Stimulated activated CD4-positive, alpha-beta T cell treated with anti-CD3 and anti-CD28 coated beads, Interleukin-2, amount 100 ng/mL, for 24 hours (primary cell): ENCODE results near the gene ZNF502.
"Not testable (repeated sequence)": the region's sequence is repeated elsewhere in the genome, so short reads cannot be mapped to it uniquely, and the experiment has no call there.

Experiments used
- DNase-seq, 2 donors: peaks; one replicate each; pipeline ENCODE4 v3.0.0-alpha.2; 2020

The ZNF502 gene

DNA sequence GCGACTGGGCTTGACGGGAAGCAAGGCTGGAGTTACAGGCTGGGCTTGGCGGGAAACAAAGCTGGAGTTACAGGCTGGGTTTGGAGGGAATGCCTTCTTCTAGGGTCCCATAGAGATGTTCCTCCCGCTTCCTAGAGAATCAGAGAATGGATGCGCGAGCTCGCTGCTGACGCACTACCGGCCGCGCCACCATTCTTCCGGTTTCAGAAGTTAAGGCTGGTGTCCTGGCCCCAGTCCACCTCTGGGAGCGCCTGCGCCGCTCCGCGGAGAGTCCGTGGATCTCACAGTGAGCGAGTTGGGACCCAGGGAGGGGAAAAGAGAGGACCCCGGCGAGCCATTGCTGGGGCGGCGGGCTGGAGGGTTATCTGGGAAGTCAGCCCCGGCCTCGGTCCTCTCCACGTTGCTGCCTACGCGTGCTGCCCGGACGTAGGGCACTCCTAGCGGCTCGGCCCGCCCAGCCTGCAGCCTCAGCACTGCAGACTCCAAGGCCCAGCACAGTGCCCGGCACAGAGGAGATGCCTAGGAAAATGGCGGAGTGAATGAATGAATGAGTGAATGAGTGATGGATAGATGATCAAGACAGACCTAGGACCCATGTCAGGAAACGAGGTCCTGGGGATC is at the start of gene ZNF502:
Gene ZNF502, plus strand, starts transcription at position 206 of the 621 bp plus-strand sequence. CDS start 7,602 bp downstream, outside the sequence.
- DNase-seq, result peak; percentile 54 to 72

DNA sequence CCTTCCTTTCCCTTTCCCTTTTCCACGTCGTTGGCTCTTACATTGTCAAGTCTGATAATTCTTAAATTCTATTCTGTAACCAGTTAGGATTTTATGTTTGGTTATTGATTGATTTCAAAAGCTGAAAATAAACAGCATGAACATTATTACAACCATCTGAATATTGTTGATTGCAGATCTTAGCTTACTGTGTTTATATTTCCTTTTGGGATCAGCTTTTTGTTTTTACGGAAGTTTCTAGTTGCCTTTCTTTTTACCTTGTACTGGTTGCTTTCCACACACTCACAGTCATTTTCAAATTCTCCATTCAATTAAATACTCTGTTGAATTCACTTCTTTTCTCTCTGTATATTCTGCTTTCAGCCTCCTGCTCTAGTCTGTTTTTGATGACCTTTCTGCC is 47.3 kb upstream of the ZNF502 start:
- no peak for DNase-seq

DNA sequence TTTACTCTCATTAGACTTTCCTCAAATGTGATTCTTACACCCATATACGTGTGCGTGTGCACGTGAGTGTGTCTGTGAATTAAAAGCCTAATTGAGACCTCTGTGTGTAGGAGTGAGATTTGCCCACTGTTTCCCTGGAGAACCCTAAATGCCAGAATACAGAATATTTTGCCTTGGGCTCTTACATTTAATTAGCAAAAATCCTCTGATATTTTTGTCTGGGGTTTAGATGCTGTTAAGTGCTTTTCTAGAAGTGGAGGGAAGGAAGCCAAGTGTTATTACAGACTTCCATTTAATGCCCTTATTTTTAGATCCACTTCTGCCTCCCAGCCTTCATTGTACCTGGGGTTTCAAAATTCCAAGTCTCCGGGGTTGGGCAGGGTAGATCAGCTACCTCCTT is 46.1 kb upstream of the ZNF502 start:
- DNase-seq, result no peak

DNA sequence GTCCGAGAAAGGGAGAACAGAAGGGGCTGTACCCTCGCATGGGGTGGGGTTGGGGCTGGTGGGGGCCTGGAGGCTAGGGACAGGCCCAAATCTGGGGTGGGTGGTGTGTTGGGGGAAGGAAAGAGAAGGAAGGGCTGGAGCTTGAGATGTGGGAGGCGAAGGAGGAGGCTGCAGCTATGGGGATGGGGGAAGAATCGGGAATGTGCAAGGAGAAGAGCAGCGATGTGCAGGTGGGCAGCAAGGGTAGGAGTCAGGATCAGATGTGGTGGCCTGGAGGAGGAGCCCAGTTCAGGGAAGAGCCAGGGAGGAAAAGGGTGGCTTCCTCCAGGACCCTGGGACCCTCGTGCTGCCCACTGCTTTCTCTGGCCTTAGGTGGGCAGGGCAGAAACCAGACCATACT is 42.7 kb upstream of the ZNF502 start:
- no peak for DNase-seq

DNA sequence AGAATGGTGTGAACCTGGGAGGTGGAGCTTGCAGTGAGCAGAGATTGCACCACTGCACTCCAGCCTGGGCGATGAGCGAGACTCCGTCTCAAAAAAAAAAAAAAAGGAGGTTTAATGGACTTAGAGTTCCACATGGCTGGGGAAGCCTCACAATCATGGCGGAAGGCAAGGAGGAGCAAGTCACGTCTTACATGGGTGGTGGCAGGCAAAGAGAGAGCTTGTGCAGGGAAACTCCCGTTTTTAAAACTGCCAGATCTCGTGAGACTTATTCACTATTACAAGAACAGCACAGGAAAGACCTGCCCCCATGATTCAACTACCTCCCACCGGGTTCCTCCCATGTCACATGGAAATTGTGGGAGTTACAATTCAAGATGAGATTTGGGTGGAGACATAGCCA is 39.0 kb upstream of the ZNF502 start:
- DNase-seq, result not testable (repeated sequence)

DNA sequence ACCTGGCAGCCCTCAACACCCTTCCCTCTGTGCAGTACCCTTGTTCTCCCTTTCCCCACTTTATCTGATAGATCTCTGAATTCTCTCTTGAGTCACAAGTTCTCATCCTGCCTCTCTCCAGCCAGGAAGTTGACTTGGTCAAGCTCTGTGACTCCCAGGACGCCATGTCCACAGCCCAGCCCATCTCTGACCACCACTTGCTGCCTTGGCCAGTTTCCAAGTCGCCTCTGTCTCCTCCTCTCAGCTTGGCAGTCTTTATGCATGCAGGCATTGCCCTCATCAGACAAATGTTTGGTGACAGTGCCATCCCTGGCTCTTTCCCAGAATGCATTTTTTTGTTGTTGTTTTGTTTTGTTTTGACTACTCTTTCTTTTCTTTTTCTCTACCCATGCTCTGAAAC is 38.2 kb upstream of the ZNF502 start:
- no peak for DNase-seq

DNA sequence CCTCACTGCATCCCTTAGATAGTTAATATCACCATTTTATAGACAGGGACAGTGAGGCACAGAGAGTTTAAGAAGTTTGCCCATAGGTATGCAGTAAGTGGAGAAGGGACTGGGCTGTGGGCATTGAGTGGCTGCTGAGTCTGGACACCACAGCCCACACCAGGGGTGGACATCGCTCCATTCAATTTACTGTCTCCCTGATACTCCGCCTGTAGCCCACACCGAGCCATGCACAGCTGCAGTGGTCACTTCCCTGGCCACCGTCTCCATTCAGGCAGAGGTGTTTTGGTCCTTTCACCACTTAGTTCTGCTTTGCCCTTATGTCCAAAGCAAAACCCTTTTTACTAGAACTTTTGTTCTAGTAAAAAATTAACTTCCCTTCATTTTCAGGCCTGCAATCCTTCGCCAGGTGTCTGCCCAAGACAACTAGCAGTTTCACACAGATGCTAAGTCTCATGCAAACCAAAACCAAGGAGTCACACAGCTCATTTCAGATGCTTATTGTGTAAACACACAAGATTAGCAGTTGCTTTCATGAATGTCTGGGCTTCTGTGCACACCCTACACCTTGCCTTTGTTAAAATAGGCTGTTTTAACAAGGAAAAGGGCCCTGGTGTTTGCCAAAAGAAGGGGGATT is 33.9 kb upstream of the ZNF502 start:
- no peak for DNase-seq

DNA sequence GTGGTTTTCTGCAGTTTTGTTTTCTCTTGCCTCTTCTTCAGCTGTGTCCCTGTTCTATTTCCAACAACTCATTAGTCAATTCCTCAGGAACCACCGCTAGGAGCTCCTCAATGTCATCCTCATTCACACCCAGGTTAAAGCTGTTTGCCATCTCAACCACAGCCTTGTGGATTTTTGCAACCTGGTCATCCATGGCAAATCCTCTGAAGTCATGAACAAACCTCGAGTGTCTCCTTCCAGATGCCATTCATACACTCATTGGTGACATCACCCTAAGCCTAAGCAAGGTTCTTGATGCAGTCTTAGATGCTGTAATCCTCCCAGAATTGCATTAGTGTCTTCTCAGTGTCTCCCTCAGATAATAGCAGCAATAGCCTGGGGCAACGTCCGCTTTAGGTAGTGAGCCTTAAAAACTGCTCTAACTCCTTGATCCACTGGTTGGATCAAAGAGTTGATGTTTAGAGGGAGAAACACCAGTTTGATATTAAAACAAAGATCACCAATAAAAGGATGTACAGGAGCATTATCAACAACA is 31.5 kb upstream of the ZNF502 start:
- no peak for DNase-seq

DNA sequence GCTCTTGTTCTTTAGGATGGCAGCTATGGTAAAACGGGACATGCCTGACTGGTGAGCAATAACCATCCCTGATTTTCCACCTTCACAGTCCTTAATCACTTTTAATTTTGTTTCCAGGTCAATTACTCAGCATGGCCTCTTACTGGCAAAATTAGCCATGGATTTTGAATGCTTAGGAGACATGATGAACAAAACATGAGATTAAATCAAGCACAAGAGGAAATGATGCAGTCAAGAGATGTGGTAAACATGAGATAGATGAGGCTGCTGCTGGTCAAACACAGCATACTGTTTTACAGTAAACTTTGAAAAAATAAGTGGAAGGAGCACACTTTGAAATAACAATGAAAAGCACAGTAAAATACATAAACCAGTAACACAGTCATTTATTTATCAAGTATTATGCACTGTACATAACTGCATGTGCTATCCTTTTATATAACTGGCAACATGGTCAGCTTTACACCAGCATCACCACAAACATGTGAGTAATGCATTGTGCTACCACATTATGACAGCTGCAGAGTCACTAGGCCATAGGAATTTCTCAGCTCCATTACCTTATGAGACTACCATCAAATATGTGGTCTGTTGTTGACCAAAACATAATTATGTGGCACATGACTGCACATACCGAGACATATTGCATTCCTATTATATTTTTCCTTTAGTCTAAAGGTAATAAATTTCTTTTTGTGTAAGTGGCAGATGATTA is 30.1 kb upstream of the ZNF502 start:
- DNase-seq, result no peak

DNA sequence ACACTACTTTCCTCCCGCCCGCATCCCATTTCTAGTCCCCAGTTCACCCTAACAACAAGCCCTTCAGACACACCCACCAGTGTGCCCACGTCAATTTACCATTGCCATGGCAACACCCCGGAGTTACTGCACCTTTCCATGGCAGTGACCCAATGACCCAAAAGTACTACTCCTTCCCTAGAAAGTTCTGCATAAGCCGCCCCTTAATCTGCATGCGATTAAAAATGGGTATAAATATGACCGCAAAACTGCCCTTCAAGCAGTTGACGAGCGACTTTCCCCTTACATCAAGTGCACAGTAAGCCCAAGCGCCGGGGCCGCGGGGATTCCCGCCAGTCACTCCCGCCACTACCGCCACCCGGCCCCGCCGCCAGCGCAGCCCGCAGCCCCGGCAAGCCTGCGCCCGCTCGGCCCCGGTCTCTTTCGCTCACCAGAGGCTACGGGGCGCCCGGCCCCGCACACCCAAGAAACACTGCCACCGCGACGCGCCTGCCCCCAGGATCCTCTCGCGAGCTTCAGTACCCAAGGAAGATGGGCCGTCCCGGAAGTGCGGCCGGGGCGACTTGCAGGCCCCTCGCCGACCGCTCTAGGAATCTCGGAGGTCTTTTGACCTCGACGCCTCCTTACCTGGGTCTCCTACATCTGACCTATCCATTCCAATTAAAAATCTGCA is 27.2 kb upstream of the ZNF502 start:
- DNase-seq, result peak; percentile 35 to 70

DNA sequence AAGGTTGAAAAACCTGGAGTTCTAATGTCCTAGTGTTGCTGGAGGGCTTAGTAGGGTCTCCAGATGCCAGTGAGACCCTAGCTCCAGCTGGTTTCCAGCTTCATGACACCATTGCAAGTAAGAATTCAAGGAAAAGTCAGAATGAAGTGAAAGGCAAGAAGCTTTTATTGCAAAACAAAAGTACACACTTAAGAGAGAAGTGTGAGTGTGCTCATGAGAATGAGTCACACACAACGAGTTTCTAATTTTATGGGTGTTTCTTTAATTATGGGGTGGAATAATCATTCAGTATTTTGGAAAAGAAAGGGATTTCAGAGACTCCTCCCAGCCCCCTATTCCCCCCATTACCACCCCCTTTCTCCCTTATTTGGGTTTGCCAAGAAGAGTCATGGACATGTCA is 24.6 kb upstream of the ZNF502 start:
- DNase-seq, result no peak

DNA sequence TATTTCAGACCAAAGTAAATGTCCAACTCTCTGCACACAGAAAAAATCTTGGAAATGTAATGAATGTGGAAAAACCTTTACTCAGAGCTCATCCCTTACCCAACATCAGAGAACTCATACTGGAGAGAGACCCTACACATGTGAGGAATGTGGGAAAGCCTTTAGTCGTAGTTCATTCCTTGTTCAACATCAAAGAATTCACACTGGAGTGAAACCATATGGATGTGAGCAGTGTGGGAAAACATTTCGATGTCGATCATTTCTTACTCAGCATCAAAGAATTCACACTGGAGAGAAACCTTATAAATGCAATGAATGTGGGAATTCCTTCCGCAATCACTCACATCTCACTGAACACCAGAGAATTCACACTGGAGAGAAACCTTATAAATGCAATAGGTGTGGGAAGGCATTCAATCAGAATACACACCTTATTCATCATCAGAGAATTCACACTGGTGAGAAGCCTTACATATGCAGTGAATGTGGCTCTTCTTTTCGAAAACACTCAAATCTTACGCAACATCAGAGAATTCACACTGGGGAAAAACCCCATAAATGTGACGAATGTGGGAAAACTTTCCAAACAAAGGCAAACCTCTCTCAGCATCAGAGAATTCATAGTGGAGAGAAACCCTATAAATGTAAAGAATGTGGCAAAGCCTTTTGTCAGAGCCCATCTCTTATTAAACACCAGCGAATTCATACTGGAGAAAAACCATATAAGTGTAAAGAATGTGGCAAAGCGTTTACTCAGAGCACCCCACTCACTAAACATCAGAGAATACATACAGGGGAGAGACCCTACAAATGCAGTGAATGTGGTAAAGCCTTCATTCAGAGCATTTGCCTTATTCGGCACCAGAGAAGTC is 9.0 kb downstream of the ZNF502 start:
- no peak for DNase-seq

DNA sequence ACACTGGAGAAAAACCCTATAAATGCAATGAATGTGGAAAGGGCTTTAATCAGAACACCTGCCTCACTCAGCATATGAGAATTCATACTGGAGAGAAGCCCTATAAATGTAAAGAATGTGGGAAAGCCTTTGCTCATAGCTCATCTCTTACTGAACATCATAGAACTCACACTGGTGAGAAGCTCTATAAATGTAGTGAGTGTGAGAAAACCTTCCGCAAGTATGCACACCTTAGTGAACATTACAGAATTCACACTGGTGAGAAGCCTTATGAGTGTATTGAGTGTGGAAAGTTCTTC is 9.6 kb downstream of the ZNF502 start:
- no peak for DNase-seq

DNA sequence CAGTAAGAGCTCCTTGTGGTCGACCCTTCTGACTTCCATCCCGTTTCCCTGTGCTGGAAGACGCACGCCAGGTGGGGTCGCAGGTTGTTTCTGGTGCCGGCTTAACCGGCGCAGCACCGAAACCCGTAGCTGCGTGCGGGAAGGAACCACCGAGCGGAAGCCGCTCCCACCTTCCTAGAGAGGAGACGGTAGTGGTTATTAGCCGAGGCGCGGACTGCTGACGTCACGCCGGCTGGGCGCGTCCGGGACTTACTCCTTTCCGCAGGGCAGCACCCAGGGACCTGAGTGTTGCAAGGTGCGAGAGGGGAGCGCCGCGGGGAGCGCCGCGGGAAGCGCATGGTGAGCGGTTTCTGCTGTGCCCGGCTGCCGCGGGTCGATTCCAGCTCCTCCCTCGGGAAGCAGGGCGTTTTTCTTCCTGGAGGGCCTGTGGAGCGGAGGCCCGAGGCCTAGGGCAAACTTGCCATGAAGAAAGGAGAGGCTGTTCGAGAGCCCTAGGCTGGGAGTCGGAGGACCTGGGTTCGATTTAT is 17.0 kb downstream of the ZNF502 start, which contains the start of gene ZNF501:
Gene ZNF501, plus strand, starts transcription at position 252 of the 527 bp plus-strand sequence. CDS start 4,787 bp downstream, outside the sequence.
- peak; percentile 85 to 90 for DNase-seq

DNA sequence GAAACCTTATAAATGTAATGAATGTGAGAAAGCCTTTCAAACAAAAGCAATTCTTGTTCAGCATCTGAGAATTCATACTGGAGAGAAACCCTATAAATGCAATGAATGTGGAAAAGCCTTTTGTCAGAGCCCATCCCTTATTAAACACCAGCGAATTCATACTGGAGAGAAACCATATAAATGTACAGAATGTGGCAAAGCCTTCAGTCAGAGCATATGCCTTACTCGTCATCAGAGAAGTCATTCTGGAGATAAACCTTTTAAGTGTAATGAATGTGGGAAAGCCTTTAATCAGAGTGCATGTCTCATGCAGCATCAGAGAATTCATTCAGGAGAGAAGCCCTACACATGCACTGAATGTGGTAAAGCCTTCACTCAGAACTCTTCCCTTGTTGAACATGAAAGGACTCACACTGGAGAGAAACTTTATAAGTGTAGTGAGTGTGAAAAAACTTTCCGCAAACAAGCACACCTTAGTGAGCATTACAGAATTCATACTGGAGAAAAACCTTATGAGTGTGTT is 22.2 kb downstream of the ZNF502 start:
- no peak for DNase-seq

DNA sequence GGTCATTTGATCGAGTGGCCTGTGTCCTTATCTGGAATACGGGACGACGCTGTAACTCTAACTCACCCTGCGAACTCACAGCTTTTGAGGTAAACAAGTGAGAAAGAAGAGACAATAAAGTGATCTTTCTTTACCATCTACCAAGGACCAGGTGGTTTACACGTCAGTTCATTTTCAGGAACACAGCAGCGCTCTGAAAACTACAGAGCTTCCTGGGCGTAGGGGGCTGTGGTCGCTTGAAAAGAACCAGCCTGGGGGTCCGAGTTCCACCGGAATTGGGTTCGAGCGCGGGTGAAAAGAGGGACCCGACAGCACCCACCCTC is 48.6 kb downstream of the ZNF502 start:
- DNase-seq, result peak in 1 of 2 donors; percentile 3

DNA sequence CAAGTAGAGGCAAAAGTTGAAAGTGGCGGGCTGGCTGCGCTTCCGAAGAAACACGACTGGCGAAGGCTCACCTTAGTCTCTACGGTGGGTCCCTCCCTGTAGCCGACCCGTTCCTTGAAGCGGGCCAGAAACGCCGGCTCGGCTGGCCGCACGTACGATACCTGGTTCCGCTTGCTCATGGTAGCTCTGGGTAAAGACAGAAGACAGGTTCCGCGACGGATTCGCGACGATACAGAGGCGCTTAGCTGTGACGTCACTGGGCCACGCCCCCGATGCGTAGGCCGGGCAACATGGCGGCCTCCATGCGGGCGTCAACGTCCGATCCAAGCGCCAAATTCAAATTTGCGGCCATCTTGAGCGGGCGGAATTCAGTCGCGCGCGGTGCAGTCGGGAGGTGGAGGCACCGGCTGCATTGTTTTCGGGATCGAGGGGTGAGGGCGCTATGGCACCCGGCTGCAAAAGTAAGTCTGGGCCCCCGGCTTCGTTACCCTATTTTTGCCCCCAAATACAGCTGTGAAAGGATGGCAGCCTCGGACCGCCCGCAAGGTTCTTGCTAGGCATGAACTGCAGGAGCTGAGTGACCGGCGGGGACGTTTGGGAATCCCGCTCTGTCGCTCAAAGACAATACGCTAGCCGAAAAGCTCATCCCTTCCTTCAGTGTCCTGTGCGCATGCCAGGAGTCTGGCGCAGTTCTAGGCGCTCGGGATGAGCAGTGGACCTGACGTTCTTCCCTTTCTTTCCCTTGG is 49.1 kb downstream of the ZNF502 start, which contains the start of the genes KIAA1143 and KIF15:
Gene KIAA1143, minus strand, starts transcription at position 196 of the 746 bp plus-strand sequence. Its CDS starts 17 bp downstream, at position 179.
Gene KIF15, plus strand, starts transcription at position 371 of the 746 bp plus-strand sequence. Its CDS starts 72 bp downstream, at position 443.
- peak; percentile 99 for DNase-seq

DNA sequence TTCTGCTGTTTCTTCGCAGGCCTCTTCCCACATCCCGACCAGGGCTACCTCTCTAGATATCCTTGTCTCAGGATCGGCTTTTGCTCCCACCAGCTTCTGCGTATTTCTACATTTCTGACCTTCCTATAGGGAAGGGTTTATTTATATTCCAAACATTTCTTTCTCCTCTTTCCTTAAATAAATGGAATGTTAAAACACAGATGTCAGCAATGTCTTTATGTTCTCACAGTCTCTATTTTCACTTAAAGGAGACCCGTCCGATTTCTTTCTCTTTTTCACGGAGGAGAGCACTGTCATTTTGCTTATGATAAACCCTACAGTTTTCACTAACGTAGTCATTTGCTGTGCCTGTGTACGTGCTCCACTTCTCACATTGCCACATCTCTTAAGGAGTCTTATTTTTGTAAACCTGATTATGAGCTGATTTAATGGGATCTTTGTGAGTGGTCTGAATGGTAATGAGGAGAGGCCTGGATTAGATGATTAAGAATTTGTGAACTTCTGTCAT is 49.8 kb downstream of the ZNF502 start:
- DNase-seq, result no peak

DNA sequence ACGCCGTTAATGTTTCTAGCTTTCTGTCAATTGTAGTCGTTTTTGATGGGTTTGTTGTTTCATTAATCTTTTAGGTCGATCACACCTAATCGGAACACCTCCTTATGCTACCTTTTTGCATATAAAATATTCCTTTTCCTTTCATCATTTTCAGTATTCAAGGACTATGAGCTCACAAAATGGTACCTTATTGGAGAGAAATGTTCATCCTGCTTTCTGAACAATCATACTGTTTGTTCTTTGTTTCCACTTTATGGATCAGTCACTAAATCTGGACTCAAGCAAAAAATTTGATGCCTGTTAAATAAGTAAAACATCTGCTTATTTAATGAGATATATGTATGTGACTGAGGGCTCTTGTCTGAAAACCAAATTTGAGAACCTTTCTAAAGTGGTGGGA is 50.2 kb downstream of the ZNF502 start:
- no peak for DNase-seq

DNA sequence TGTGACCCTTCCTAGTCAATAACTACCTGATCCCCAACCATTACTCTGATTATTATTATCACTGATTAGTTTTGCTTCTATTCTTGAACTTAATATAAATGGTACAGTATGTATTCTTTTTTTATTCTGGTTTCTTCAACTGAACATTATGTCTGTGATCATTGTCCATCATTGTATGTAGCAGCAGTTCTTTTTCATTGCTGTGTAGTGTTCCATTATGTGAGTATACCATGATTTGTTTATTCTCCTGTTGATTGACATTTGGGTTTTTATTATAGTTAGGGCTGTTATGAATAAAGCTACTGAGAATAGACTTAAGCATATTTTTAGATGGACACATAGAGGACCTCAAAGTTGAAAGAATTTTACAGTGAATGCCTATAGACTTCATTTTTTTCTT is 51.8 kb downstream of the ZNF502 start:
- DNase-seq, result no peak
